K562 (cell line): ENCODE measurements around the gene IL20. TPM values are rescaled to one million over a fixed set of nuclear protein-coding genes. Genes with fewer than 3 reads are reported as not detected.

Source experiments
- BCL6 ChIP-seq: fragments of 250-450 bp; sonication (Bioruptor Pico); IDR thresholded peaks from 2 replicates; pipeline ENCODE4 v1.4.0; 2020
- BDP1 ChIP-seq: IDR thresholded peaks from 3 replicates; pipeline ENCODE4 v1.6.1; 2011; ENCODE audit not compliant: insufficient read length, insufficient read depth
- C11orf30 ChIP-seq: fragments of 450-650 bp; IDR thresholded peaks from 2 replicates; pipeline ENCODE4 v1.6.1; 2016; ENCODE audit warnings: low read depth, mild to moderate bottlenecking
- CHD2 ChIP-seq: IDR thresholded peaks from 2 replicates; pipeline ENCODE4 v1.6.1; 2011; ENCODE audit warnings: low read depth, low read length
- CLOCK ChIP-seq: fragments of 250-450 bp; sonication (Bioruptor Pico); IDR thresholded peaks from 2 replicates; pipeline ENCODE4 v1.4.0; 2020; ENCODE audit warnings: mild to moderate bottlenecking, moderate library complexity, borderline replicate concordance
- CREB1 ChIP-seq, 2 experiments: sonication (generic) in 1 of 2; formaldehyde crosslinking in 1 of 2; IDR thresholded peaks; 2 replicates each; pipeline versions ENCODE4 v1.6.1 to v1.8.0; 2012 to 2022; ENCODE audit warnings: inconsistent platforms in 1 of 2, mild to moderate bottlenecking in 1 of 2, missing genetic modification reagents in 1 of 2, moderate library complexity in 1 of 2
- CREB3L1 ChIP-seq: fragments of 450-650 bp; IDR thresholded peaks from 2 replicates; pipeline ENCODE4 v1.6.1; 2014; ENCODE audit warnings: low read depth, mild to moderate bottlenecking, moderate library complexity, borderline replicate concordance
- ELF4 ChIP-seq: fragments of 450-650 bp; formaldehyde crosslinking; IDR thresholded peaks from 2 replicates; pipeline ENCODE4 v1.4.0; 2022; ENCODE audit warnings: missing genetic modification characterization
- ERF ChIP-seq: fragments of 450-650 bp; formaldehyde crosslinking; IDR thresholded peaks from 2 replicates; pipeline ENCODE4 v1.4.0; 2020; ENCODE audit warnings: mild to moderate bottlenecking, mixed read lengths
- FIP1L1 ChIP-seq: fragments of 200-400 bp; formaldehyde crosslinking; IDR thresholded peaks from 2 replicates; pipeline ENCODE4 v1.6.1; 2018; ENCODE audit warnings: mild to moderate bottlenecking, low read depth, low read length; ENCODE audit not compliant: poor library complexity, severe bottlenecking
- GTF2B ChIP-seq: IDR thresholded peaks from 2 replicates; pipeline ENCODE4 v1.6.1; 2011; ENCODE audit not compliant: insufficient read length; ENCODE audit errors: extremely low read depth
- IFI16 ChIP-seq: fragments of 250-450 bp; sonication (Bioruptor Pico); IDR thresholded peaks from 2 replicates; pipeline ENCODE4 v2.1.2; 2022; ENCODE audit warnings: mild to moderate bottlenecking, inconsistent platforms
- MEF2A ChIP-seq: IDR thresholded peaks from 2 replicates; pipeline ENCODE4 v1.6.1; 2011; ENCODE audit warnings: low read depth, mild to moderate bottlenecking, low read length, moderate library complexity; ENCODE audit not compliant: control insufficient read depth
- PHF21A ChIP-seq: fragments of 450-650 bp; IDR thresholded peaks from 2 replicates; pipeline ENCODE4 v1.6.1; 2017; ENCODE audit warnings: low read depth, borderline replicate concordance
- PTRF ChIP-seq: fragments of 450-650 bp; IDR thresholded peaks from 2 replicates; pipeline ENCODE4 v1.6.1; 2016; ENCODE audit warnings: mild to moderate bottlenecking, missing genetic modification characterization, missing compliant biosample characterization
- RAD51 ChIP-seq: fragments of 450-650 bp; IDR thresholded peaks from 2 replicates; pipeline ENCODE4 v1.7.1; 2016; ENCODE audit warnings: low read depth, mild to moderate bottlenecking, borderline replicate concordance
- SNAPC5 ChIP-seq: fragments of 250-450 bp; sonication (Bioruptor Pico); IDR thresholded peaks from 2 replicates; pipeline ENCODE4 v1.8.0; 2021; ENCODE audit warnings: moderate library complexity, mild to moderate bottlenecking, inconsistent platforms
- SUPT5H ChIP-seq: fragments of 450-650 bp; IDR thresholded peaks from 2 replicates; pipeline ENCODE4 v1.6.1; 2016
- THAP7 ChIP-seq: fragments of 250-450 bp; sonication (Bioruptor Pico); IDR thresholded peaks from 2 replicates; pipeline ENCODE4 v1.5.0; 2021
- TRIM24 ChIP-seq, 2 experiments: fragments of 450-650 bp; IDR thresholded peaks; 2 replicates each; pipeline ENCODE4 v1.6.1; 2016
- USF1 ChIP-seq: sonication (generic); formaldehyde crosslinking; IDR thresholded peaks from 2 replicates; pipeline ENCODE4 v1.9.0; 2022; ENCODE audit warnings: mild to moderate bottlenecking, missing genetic modification reagents
- ZC3H11A ChIP-seq: IDR thresholded peaks from 2 replicates; pipeline ENCODE4 v1.6.1; 2012; ENCODE audit warnings: low read depth, low read length, improper control_type of control experiment
- ZNF143 ChIP-seq: sonication (generic); formaldehyde crosslinking; IDR thresholded peaks from 2 replicates; pipeline ENCODE4 v1.9.0; 2022; ENCODE audit warnings: mild to moderate bottlenecking, missing genetic modification reagents
- ZNF644 ChIP-seq: fragments of 200-800 bp; sonication (Bioruptor generic); IDR thresholded peaks from 2 replicates; pipeline ENCODE4 v1.6.1; 2016; ENCODE audit warnings: low read depth, missing genetic modification characterization, missing compliant biosample characterization
- polyA plus RNA-seq, 8 experiments: library from polyadenylated mRNA; depleted of rRNA in 4 of 8; stranded (reverse) in 5 of 8; unstranded in 3 of 8; fragments of >200 nt; fragmentation: Nextera tagmentation in 2 of 8; fragmentation: Illumina TruSeq in 1 of 8; extraction: Ambion mirVana in 2 of 8; extraction: Trizol in 1 of 8; gene quantifications; 2 replicates each; pipeline versions ENCODE4 v1.2.1 to v1.2.3, GENCODE V29; 2011 to 2014; ENCODE audit warnings: inconsistent platforms in 1 of 8, missing spikeins in 1 of 8
- total RNA-seq, 7 experiments: library from RNA; depleted of rRNA in 6 of 7; stranded (reverse); fragments of >200 nt in 6 of 7; fragmentation: Illumina TruSeq in 2 of 7; extraction: Trizol in 2 of 7; gene quantifications; 2 replicates each; pipeline versions ENCODE4 v1.2.1 to v1.2.3, GENCODE V29; 2011 to 2021; ENCODE audit warnings: low replicate concordance in 1 of 7

The IL20 gene
- total and polyA plus RNA-seq, 9 of the 15 experiments (the other 6 are each of a cell fraction or from before 2014, with no cell fraction given): not detected

GRCh38 chr1:206847337-206847834, 18.0 kb upstream of the IL20 start (continued):
- no peak for TF ChIP-seq CREB3L1
- no peak for TF ChIP-seq GTF2B
- TF ChIP-seq CREB1 (IDR thresholded peaks at IDR 0.05): peak; percentile 68
- TF ChIP-seq CREB1 (CRISPR knock-in tag; IDR thresholded peaks at IDR 0.05): no peak; the same call in 1 of the 2 replicates
- no peak for TF ChIP-seq SNAPC5 (CRISPR knock-in tag)
- TF ChIP-seq PHF21A: 0 out of 2 replicates have a peak, but pooled peaks have one; percentile 11
- TF ChIP-seq BDP1: no peak
- no peak for TF ChIP-seq IFI16 (CRISPR knock-in tag)
- TF ChIP-seq C11orf30: 0 out of 2 replicates have a peak, but pooled peaks have one; percentile 11
- no peak for TF ChIP-seq FIP1L1
- peak; percentile 66; the same call in 1 of the 2 replicates for TF ChIP-seq ZNF644
- no peak for TF ChIP-seq SUPT5H
- TF ChIP-seq USF1: no peak
- TF ChIP-seq ZC3H11A: no peak
- TF ChIP-seq CLOCK: no peak; the same call in 1 of the 2 replicates
- no peak for TF ChIP-seq BCL6 (CRISPR knock-in tag)
- peak; percentile 98 to 99 for TF ChIP-seq TRIM24 (IDR thresholded peaks at IDR 0.05)
- TF ChIP-seq RAD51: no peak
- no peak for TF ChIP-seq CHD2
- no peak for TF ChIP-seq PTRF (tag)
- TF ChIP-seq ERF (CRISPR knock-in tag): peak; percentile 27; the same call in 1 of the 2 replicates
- 0 out of 2 replicates have a peak, but pooled peaks have one; percentile 50 for TF ChIP-seq MEF2A
- TF ChIP-seq ELF4 (CRISPR knock-in tag): no peak
- no peak for TF ChIP-seq THAP7
- no peak for TF ChIP-seq ZNF143 (CRISPR knock-in tag)
